ELF-1 (cell line): ENCODE data around the gene MIER2.
"Not testable (repeated sequence)": the region's sequence is repeated elsewhere in the genome, so short reads cannot be mapped to it uniquely, and the experiment has no call there.

Source experiments
- DNase-seq: peaks from one replicate; pipeline ENCODE4 v3.0.0-alpha.2; 2016; ENCODE audit warnings: low read depth, low spot score

MIER2 gene

GRCh38 chr19:344625-345319 lies at the start of gene MIER2:
TSS of gene MIER2 (minus strand) at chr19:344796. CDS start at chr19:344782, 14 bp downstream.
- DNase-seq, result peak; percentile 76

GRCh38 chr19:393560-393959 lies 49.0 kb upstream of the MIER2 start:
- DNase-seq, result not testable (repeated sequence)

GRCh38 chr19:392375-392970 lies 47.9 kb upstream of the MIER2 start:
- DNase-seq, result no peak

- DNase-seq, result no peak
These were observed 47.3 kb upstream of the MIER2 start for GRCh38 chr19:391726-392374.

- DNase-seq, result no peak
These were observed 46.6 kb upstream of the MIER2 start for GRCh38 chr19:391207-391557.

GRCh38 chr19:390386-391206 lies 46.0 kb upstream of the MIER2 start:
- no peak for DNase-seq

GRCh38 chr19:389935-390289 lies 45.3 kb upstream of the MIER2 start:
- DNase-seq, result no peak

GRCh38 chr19:389255-389934 lies 44.8 kb upstream of the MIER2 start:
- DNase-seq, result no peak

- DNase-seq, result no peak
These were observed 44.1 kb upstream of the MIER2 start for GRCh38 chr19:388691-389090.

GRCh38 chr19:387777-388176 lies 43.2 kb upstream of the MIER2 start:
- DNase-seq, result no peak

- DNase-seq, result peak; percentile 58
These were observed 42.2 kb upstream of the MIER2 start for GRCh38 chr19:386632-387301.

- DNase-seq, result not testable (repeated sequence)
These were observed 41.6 kb upstream of the MIER2 start for GRCh38 chr19:386189-386588.

GRCh38 chr19:384799-385169 lies 40.2 kb upstream of the MIER2 start:
- DNase-seq, result no peak

GRCh38 chr19:383922-384798 lies 39.6 kb upstream of the MIER2 start:
- peak; percentile 88 for DNase-seq

GRCh38 chr19:383040-383439 lies 38.4 kb upstream of the MIER2 start:
- DNase-seq, result no peak

GRCh38 chr19:382578-382977 lies 38.0 kb upstream of the MIER2 start:
- not testable (repeated sequence) for DNase-seq

- DNase-seq, result not testable (repeated sequence)
These were observed 37.3 kb upstream of the MIER2 start for GRCh38 chr19:381901-382300.

- not testable (repeated sequence) for DNase-seq
These were observed 36.1 kb upstream of the MIER2 start for GRCh38 chr19:380618-381219.

GRCh38 chr19:379796-380195 lies 35.2 kb upstream of the MIER2 start:
- DNase-seq, result no peak

- no peak for DNase-seq
These were observed 34.1 kb upstream of the MIER2 start for GRCh38 chr19:378706-379105.
